Prostate gland (tissue), 2 donors: ENCODE measurements around the gene GREB1. TPM values are rescaled to one million over a fixed set of nuclear protein-coding genes. Genes with fewer than 3 reads are reported as not detected.

ENCODE experiments used
- DNase-seq: peaks from one replicate; pipeline ENCODE4 v3.0.0-alpha.2; 2019; ENCODE audit warnings: low spot score
- H3K27ac ChIP-seq, 2 donors: fragments of 200-600 bp; sonication (generic); 2 replicates each; pipeline ENCODE4 v1.5.1; 2017 to 2019
- H3K27me3 ChIP-seq: fragments of 200-600 bp; sonication (generic); replicated peaks from 2 replicates; pipeline ENCODE4 v1.5.1; 2019; ENCODE audit not compliant: insufficient read depth
- H3K36me3 ChIP-seq, 2 donors: fragments of 200-600 bp; sonication (generic); 1 replicate in 1 of 2; 2 replicates in 1 of 2; pipeline versions ENCODE4 v1.5.1 to v1.8.1; 2017 to 2019
- H3K4me1 ChIP-seq: fragments of 200-600 bp; sonication (generic); replicated peaks from 2 replicates; pipeline ENCODE4 v1.5.1; 2019
- H3K4me3 ChIP-seq, 2 donors: fragments of 200-600 bp; sonication (generic); 2 replicates each; pipeline ENCODE4 v1.5.1; 2017 to 2019
- H3K9me3 ChIP-seq: fragments of 200-600 bp; sonication (generic); 2 replicates; pipeline ENCODE4 v1.5.1; 2017
- POLR2A ChIP-seq: fragments of 450-650 bp; IDR thresholded peaks from one replicate; pipeline ENCODE4 v1.6.1; 2016; ENCODE audit warnings: antibody characterized with exemption, mild to moderate bottlenecking
- POLR2AphosphoS5 ChIP-seq: sonication (generic); formaldehyde crosslinking; IDR thresholded peaks from one replicate; pipeline ENCODE4 v1.6.1; 2017; ENCODE audit warnings: antibody characterized with exemption
- WGBS: methylation state at CpG from one replicate; pipeline ENCODE4 v1.1.5; 2018; 5-methylcytosine and 5-hydroxymethylcytosine counted together
- intact Hi-C: fragments of 100-400 bp; cut with DNase I; formaldehyde crosslinking; loops from one replicate; pipeline ENCODE4 v1.14.2; 2022
- total RNA-seq, 2 donors: library from RNA; depleted of rRNA; stranded (reverse); fragments of >200 nt; gene quantifications; one replicate each; pipeline ENCODE4 v1.1.0, GENCODE V29; 2016
- TF ChIP-seq, protein P1 (sequence below), 4 experiments: fragments of 200-600 bp in 2 of 4; fragments of 450-650 bp in 2 of 4; sonication (generic) in 2 of 4; IDR thresholded peaks; 1 replicate in 3 of 4; 2 replicates in 1 of 4; pipeline ENCODE4 v1.5.1; 2016 to 2019; ENCODE audit warnings: antibody characterized with exemption in 4 of 4, mild to moderate bottlenecking in 2 of 4, moderate library complexity in 2 of 4

GREB1 gene
- total RNA-seq, 2 donors from 2014 or later = 224 to 392 TPM

DNA sequence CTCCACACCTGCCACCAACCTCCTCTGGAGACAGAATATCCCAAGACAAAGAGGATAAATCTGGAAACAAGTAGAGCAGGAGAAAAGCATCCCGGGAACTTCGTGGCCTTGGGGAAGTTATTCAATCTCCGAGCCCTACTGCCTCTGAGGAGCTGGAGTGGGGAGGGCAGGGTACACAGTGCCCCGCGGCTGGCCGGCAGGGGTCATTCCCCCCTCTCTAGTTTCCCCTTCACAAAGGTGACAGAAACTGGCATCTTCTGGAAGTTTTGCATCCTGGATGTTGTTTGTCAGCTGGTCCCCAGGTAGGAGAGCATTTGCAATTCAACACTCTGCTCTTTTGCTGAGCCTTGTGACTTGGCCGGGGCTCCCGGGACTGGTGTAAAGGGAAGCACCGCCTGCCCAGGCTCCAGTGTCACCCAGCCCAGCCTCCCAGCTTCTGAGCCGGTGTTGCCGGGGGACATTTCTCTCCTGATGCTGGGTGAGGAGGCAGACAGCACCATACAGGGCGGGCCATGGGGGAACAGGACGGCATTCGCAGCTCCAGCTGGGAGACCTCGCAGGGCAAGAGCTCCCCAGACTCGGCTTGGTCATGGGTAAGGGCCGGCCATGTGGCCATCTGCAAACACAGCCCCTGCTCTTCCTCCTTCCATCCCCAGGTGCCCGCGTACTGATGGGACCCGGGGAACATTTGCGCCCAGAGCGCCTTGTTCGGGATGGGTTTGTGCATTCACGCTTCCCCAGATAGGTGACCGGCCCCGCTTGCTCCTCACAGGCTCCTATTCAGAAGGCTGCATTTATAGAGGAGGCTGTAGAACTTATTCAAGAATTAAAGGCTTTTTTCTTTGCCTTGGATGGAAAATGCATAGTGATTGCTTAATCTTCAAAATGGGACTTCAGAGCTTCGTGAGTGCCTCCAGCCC, 143.6 kb downstream of the GREB1 start:
- no peaks in the 10 kb centered on the region for H3K4me1 ChIP-seq
- H3K4me3 ChIP-seq = no peak overlapping the region
- H3K27ac ChIP-seq = no peak overlapping the region
- H3K36me3 ChIP-seq = no peaks in the 10 kb centered on the region
- 50% methylated on average over 26 of the region's 27 CpGs for WGBS
- H3K9me3 ChIP-seq = no peaks in the 10 kb centered on the region
- no peak for TF ChIP-seq POLR2A
- H3K27me3 ChIP-seq = no peaks in the 10 kb centered on the region
- no peak for DNase-seq
- intact Hi-C loops = no loop called here

GRCh38 chr2:11678306-11678960, 144.6 kb downstream of the GREB1 start:
- WGBS = 85% methylated on average over 14 of the region's 14 CpGs
- no peak for DNase-seq
- no peaks in the 10 kb centered on the region for H3K36me3 ChIP-seq
- intact Hi-C loops = no loop called here
- H3K9me3 ChIP-seq = no peaks in the 10 kb centered on the region
- no peaks in the 10 kb centered on the region for H3K4me1 ChIP-seq
- H3K4me3 ChIP-seq = no peak overlapping the region
- no peak overlapping the region for H3K27ac ChIP-seq
- TF ChIP-seq, protein P1, sequence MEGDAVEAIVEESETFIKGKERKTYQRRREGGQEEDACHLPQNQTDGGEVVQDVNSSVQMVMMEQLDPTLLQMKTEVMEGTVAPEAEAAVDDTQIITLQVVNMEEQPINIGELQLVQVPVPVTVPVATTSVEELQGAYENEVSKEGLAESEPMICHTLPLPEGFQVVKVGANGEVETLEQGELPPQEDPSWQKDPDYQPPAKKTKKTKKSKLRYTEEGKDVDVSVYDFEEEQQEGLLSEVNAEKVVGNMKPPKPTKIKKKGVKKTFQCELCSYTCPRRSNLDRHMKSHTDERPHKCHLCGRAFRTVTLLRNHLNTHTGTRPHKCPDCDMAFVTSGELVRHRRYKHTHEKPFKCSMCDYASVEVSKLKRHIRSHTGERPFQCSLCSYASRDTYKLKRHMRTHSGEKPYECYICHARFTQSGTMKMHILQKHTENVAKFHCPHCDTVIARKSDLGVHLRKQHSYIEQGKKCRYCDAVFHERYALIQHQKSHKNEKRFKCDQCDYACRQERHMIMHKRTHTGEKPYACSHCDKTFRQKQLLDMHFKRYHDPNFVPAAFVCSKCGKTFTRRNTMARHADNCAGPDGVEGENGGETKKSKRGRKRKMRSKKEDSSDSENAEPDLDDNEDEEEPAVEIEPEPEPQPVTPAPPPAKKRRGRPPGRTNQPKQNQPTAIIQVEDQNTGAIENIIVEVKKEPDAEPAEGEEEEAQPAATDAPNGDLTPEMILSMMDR (IDR thresholded peaks at IDR 0.05) = no peak
- no peak for TF ChIP-seq POLR2A
- TF ChIP-seq POLR2AphosphoS5 = no peak
- no peaks in the 10 kb centered on the region for H3K27me3 ChIP-seq

DNA sequence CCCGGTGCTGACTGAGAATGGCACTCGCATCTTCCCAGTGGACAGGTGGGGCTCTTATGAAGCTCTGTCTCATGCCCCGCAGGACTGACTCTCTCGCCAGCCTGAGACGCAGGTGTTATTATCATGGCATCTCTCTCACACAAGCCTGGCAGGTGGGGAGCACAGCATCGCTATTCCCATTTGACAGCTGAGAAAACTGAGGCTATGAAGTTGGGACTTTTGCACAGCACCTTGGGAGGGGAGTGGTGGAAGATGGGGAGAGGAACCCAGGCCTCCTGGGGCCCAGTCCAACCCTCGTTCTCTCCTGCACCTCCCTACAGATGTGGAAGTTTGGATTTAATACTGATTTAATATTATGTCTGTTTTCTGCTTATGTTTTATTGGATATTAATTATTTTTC, 145.2 kb downstream of the GREB1 start:
- no peak for DNase-seq
- intact Hi-C loops = no loop called here
- TF ChIP-seq, protein P1 (IDR thresholded peaks at IDR 0.05) = no peak
- TF ChIP-seq POLR2AphosphoS5 (no peak), POLR2A (no peak)
- Histone ChIP-seq H3K36me3 (no peaks in the 10 kb centered on the region), H3K27me3 (no peaks in the 10 kb centered on the region), H3K4me1 (no peaks in the 10 kb centered on the region), H3K27ac (no peak overlapping the region), H3K4me3 (no peak overlapping the region), H3K9me3 (no peaks in the 10 kb centered on the region)
- 61% methylated on average over 7 of the region's 7 CpGs for WGBS

DNA sequence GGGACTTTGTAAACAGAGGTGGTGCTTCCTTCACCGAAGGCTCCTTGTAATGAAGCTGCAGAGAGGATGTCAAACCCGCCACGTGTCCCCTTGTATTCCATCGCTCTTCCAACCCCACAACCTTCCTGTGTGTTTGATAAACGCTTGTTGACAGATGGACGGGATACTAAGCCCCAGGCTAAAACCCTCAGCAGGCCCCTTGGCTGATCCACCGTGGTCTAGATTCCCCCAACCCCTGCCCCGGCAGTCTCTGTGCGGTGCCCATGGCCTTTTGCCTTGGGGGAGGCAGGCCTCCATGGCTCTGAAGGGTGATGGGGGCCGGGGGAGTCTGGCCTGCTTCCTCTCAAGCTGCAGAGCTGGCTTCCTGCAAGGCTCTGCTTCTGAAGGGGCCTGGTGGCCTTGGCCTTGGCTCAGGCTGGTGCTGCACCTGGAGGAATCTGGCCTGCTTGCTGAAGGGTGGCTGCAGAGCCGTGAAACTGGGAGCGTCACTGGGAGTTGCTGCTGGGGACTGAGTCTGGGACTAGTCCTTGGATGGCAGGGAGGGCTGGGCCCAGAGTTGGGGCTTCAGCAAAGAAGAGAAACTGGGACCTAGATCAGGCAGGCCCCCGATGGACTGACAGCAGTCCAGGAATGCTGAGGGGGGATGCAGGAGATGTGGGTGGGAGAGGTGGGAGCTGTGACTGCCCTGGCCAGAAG, 145.8 kb downstream of the GREB1 start:
- no peaks in the 10 kb centered on the region for H3K4me1 ChIP-seq
- DNase-seq = no peak
- no peak overlapping the region for H3K4me3 ChIP-seq
- 78% methylated on average over 13 of the region's 13 CpGs for WGBS
- H3K36me3 ChIP-seq = no peaks in the 10 kb centered on the region
- no peaks in the 10 kb centered on the region for H3K27me3 ChIP-seq
- TF ChIP-seq POLR2AphosphoS5 (no peak), POLR2A (no peak)
- TF ChIP-seq, protein P1 (IDR thresholded peaks at IDR 0.05) = no peak
- no peak overlapping the region for H3K27ac ChIP-seq
- no peaks in the 10 kb centered on the region for H3K9me3 ChIP-seq
- intact Hi-C loops = loop anchor here (10.0 kb wide), 1 partner anchor 205 kb away; no protein-coding TSS in a partner anchor
